GM23338 (cell line): ENCODE data around the gene PCDHGA6.

Source experiments
- EZH2 ChIP-seq: fragments of 200-600 bp; sonication (generic); IDR thresholded peaks from one replicate; pipeline ENCODE4 v1.8.0; 2017; ENCODE audit warnings: antibody characterized with exemption, mild to moderate bottlenecking, low read depth; ENCODE audit not compliant: unreplicated experiment
- POLR2AphosphoS5 ChIP-seq: IDR thresholded peaks from 2 replicates; pipeline ENCODE4 v1.6.1; 2016; ENCODE audit warnings: antibody characterized with exemption, low read depth
- TF ChIP-seq, protein P1 (sequence below): IDR thresholded peaks from one replicate; pipeline ENCODE4 v1.6.1; 2018; ENCODE audit warnings: antibody characterized with exemption; ENCODE audit not compliant: unreplicated experiment

- TF ChIP-seq EZH2 (no peak), POLR2AphosphoS5 (no peak)
- TF ChIP-seq, protein P1, sequence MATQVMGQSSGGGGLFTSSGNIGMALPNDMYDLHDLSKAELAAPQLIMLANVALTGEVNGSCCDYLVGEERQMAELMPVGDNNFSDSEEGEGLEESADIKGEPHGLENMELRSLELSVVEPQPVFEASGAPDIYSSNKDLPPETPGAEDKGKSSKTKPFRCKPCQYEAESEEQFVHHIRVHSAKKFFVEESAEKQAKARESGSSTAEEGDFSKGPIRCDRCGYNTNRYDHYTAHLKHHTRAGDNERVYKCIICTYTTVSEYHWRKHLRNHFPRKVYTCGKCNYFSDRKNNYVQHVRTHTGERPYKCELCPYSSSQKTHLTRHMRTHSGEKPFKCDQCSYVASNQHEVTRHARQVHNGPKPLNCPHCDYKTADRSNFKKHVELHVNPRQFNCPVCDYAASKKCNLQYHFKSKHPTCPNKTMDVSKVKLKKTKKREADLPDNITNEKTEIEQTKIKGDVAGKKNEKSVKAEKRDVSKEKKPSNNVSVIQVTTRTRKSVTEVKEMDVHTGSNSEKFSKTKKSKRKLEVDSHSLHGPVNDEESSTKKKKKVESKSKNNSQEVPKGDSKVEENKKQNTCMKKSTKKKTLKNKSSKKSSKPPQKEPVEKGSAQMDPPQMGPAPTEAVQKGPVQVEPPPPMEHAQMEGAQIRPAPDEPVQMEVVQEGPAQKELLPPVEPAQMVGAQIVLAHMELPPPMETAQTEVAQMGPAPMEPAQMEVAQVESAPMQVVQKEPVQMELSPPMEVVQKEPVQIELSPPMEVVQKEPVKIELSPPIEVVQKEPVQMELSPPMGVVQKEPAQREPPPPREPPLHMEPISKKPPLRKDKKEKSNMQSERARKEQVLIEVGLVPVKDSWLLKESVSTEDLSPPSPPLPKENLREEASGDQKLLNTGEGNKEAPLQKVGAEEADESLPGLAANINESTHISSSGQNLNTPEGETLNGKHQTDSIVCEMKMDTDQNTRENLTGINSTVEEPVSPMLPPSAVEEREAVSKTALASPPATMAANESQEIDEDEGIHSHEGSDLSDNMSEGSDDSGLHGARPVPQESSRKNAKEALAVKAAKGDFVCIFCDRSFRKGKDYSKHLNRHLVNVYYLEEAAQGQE: no peak
Observed at GRCh38 chr5:141366016-141366896, 7.4 kb upstream of the PCDHGA6 start.
